HG02884 (cell line): Measurements from ENCODE around the gene OR1K1.
"Not testable (repeated sequence)": the region's sequence is repeated elsewhere in the genome, so short reads cannot be mapped to it uniquely, and the experiment has no call there.

Experiments
- ATAC-seq: cut with Tn5 transposase; IDR thresholded peaks from one replicate; pipeline ENCODE4 v1.9.1; 2021; ENCODE audit warnings: mild to moderate bottlenecking, moderate library complexity; ENCODE audit not compliant: unreplicated experiment

The OR1K1 gene

DNA sequence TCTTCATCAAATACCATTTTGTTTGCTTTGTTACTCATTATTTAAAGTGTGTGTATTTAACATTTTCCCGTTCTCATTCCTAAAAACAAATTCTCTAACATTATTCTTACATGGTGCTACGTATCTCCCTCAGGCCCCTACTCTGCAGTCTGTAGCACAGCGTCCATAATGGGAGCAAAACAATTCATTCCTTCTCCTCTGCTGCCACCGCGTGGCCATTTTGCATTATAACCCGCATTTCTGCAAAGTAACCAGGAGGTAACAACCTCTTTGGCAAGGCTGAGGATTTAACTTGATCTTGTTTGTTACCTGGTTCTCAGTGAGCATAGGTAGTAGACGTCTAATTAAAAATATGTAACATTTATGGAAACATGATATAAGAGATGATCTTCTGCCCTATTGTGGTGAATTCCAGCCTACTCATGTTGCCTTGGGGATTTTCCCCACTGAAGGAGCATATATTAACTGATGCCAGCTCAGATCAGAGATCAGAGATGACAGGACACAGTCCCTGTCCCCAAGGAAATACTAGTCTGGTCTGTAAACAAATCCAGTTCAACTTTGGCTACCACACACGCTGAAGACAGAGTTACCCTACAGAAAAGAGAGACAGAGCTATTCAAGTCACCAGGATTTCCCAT, 10.5 kb downstream of the OR1K1 start:
- peak; percentile 59 for ATAC-seq

DNA sequence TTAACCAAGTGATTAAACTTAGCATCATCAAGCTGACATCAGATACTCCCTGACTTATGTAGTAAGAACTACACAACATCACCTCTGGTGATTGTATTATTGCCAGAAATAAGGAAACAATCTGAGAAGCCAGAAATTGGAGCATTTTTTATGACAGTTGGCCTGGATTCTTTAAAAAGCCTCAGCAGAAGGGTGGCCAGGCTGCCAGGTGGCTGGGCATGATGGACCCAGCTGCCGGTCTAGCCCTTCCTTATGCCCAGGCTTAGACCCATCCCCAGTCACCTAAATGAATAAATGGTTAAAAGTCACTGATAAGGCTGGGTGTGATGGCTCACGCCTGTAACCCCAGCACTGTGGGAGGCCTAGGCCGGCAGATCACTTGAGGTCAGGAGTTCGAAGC, 12.8 kb downstream of the OR1K1 start:
- ATAC-seq = no peak

GRCh38 chr9:122814545-122814944, 14.6 kb downstream of the OR1K1 start:
- ATAC-seq = no peak

DNA sequence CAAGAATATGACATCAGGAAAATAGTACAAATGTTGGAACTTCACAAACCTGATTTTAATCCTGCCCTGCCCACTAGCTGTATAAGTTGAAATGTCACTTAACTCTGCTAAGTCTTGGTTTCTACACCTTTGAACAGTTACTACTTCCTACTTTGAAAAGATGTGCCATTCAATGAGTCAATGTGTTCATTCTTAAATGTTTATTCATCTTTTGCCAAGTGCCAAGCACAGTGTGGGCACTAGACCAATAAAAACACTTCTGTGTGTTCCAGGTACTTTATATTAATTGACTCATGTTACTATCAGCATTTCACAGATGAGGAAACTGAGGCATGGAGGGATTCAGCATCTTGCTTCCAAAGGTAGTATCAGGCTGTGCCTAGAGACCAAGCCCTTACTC, 15.6 kb downstream of the OR1K1 start:
- no peak for ATAC-seq

GRCh38 chr9:122816163-122816867, 16.4 kb downstream of the OR1K1 start:
- no peak for ATAC-seq

DNA sequence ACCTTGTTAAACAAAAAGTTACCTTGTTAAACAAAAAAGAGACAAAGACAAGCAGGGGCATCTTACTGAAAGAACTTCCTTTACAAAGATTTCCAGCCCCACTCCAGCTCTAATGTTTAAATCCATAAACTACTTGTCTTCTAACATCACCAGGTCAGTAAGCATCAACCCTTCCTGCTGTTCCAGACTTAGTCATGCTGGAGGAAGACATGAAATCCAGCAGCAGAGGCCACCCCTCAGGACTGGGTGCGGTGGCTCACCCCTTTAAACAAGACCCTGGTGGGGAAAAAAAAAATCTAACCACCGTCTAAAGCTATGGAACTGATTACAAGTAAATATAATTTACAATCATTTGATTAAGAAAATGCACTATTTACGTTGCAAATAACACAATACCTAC, 19.4 kb downstream of the OR1K1 start:
- no peak for ATAC-seq

DNA sequence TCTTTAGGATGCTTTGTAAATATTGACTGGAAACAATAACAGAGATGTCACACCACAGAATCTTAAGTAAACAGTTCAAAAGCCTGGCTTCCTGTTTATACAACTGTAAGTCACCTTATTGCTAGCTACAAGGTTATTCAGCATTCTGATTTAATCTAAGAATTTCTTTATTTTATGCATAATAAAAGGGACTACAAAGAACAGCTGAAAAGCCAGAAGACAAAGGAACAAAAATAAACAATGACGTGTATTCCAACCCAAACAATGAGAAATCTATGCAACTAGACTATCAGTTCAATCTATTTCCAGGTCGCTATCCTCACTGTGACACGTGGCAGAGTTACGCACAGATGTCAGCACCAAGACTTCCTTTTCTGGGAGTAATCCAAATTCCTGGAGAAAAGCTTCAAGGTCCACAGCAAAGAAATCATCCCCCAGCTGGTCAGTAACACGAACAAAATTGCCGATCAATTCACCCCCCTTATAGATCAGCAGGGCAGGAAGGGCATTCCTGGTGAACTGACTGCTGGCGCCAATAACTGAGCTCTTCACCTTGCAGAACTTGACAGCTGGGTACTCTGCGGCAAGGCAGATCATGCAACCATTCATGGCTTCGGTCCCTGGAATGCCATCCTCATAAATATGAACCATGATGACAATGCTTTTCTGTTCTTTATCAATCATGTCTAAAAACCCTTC, 20.0 kb downstream of the OR1K1 start:
- ATAC-seq = no peak

GRCh38 chr9:122820490-122820845, 20.5 kb downstream of the OR1K1 start:
- ATAC-seq = no peak

DNA sequence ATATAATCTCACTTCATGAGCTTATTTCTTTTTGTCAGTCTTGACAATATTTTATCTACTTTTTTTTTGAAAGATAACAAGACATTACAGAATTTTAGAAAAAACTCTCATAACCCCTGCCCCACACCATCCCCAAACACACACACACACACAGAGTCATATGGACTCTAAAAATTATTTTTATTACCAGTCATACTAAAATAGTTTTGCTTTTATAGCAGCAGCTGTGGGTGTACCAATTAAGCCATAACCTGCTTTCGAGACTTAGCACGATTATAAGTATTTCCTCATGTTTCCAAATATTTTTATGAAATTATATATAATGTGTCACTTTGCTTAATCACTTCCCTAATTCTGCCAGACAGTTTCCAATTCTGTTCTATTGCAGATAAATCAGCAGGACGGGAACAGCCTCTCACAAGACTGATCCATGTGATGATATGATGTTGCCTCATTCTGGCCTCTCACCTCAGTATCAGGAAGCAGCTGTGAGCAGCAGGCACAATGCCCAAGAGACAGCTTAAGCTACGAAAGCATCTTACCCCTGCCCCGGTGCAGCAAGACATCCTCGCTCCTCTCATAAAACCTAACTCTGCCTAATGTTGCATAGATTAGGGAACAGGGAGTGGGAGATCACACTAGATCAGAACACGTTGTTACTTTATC, 21.5 kb downstream of the OR1K1 start:
- no peak for ATAC-seq

DNA sequence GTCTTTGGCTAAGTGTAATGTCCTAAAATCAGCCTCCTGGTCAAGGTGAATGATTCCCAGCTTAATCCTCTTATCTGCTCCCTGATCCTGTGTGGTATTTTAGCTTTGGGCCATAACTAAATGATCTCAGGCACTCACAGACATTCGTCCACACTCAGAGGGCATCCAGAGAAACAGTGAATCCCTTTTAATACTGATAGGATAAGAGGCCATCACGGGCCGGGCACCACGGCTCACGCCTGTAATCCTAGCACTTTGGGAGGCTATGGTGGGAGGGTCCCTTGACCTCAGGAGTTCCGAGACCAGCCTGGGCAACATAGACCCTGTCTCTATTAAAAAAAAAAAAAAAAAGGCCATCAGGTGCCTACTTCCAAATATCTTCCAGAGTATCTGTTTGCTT, 22.1 kb downstream of the OR1K1 start:
- ATAC-seq = no peak

GRCh38 chr9:122822938-122823337, 23.0 kb downstream of the OR1K1 start:
- no peak for ATAC-seq

DNA sequence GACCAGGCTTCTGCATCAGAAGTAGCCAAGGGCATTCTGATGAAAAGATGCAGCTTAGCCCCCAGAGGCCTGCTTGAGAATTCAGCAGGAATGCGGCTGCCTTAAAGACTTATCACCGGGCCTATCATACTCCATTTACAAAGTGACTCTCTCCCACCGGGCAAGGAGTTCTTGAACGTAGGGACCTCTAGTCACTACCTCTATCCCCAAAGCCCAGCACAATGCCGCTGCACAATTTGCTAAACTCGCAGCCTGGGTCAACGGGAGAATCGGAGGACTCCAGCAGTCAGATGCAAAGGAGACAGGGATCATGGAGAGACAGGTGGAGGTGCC, 27.8 kb downstream of the OR1K1 start:
- ATAC-seq = peak; percentile 16

GRCh38 chr9:122828965-122829284, 29.0 kb downstream of the OR1K1 start:
- ATAC-seq = not testable (repeated sequence)

- no peak for ATAC-seq
These were observed 32.3 kb downstream of the OR1K1 start for GRCh38 chr9:122832194-122832593.

DNA sequence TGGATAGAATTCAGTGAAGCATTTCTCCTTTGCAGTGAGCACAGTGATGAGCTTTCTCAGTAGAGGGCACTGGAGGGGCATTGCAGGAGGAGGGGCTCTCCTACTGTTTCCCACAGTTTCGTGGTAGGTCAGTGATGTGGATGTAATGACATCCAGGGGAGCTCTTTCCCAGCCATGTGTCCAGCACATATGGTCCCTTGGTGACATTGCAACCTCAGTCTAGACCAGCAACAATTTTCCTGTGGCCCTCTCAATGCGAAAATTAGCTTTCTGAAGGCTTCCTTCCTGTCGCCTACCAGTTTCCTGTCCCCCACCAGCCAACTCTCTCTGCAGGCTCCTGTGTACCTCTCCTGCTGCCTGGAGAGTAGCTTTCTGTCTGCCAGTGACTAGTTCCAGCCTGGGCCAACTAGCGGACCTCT, 35.4 kb downstream of the OR1K1 start:
- ATAC-seq = no peak

GRCh38 chr9:122837266-122837850, 37.4 kb downstream of the OR1K1 start:
- ATAC-seq = no peak

GRCh38 chr9:122838441-122838840, 38.5 kb downstream of the OR1K1 start:
- not testable (repeated sequence) for ATAC-seq

DNA sequence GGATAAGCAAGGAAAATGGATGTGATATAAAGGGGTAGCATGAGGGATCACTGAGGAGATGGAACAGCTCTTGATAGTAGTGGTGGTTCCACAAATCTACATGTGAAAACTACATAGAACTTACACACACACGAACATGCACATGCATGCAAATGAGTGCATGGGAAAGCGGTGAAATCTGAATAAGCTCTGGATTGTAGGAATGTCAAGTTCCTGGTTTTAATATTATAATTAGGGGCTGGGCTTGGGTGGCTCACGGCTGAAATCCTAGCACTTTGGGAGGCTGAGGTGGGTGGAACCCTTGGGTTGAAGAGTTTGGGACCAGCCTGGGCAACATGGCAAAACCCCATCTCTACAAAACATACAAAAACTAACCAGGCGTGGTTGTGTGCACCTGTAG, 41.6 kb downstream of the OR1K1 start:
- no peak for ATAC-seq

DNA sequence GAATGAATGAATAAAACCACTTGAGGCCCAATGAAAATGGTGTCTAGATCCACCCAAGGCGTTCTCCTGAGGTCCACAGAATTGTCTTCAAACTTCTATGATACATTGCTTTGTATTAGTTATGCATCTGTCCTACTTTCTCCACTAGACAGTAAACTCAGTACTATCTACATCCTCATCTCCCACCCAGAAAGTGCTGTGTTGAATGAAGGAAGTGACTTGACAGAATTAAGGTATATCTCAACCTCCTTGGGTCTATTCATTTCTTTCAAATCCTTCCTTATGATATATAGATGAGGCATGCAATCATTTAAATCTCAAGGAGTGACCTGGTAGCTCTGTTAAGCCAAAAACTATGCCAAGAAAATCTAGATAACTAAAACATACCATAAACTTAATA, 44.2 kb downstream of the OR1K1 start:
- ATAC-seq = no peak

DNA sequence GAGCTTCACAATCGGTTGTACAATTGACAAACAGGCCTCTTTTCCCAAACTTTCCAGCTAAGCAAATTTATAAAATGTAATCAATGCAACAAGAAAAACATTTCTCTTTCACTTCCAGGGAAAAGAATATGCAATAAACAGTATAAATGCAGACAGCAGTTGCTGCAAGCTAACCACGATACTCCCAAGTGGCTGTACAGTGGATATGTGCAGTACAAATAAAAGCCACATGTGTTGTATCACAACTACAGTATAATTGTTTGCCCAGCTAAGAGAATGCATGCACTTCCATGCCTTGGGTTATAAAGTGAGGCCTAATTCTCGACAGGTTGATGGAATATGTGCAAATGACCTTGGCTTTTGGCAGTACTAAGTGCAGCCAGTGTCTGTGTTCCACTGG, 45.2 kb downstream of the OR1K1 start:
- no peak for ATAC-seq

GRCh38 chr9:122846371-122846940, 46.5 kb downstream of the OR1K1 start:
- no peak for ATAC-seq
